Measurements from ENCODE around the gene CLINT1. TPM values are rescaled to one million over a fixed set of nuclear protein-coding genes. Genes with fewer than 3 reads are reported as not detected.

CLINT1 gene
- total and polyA plus RNA-seq, 2 donors from 2014 or later = 34.1 to 173 TPM

DNA sequence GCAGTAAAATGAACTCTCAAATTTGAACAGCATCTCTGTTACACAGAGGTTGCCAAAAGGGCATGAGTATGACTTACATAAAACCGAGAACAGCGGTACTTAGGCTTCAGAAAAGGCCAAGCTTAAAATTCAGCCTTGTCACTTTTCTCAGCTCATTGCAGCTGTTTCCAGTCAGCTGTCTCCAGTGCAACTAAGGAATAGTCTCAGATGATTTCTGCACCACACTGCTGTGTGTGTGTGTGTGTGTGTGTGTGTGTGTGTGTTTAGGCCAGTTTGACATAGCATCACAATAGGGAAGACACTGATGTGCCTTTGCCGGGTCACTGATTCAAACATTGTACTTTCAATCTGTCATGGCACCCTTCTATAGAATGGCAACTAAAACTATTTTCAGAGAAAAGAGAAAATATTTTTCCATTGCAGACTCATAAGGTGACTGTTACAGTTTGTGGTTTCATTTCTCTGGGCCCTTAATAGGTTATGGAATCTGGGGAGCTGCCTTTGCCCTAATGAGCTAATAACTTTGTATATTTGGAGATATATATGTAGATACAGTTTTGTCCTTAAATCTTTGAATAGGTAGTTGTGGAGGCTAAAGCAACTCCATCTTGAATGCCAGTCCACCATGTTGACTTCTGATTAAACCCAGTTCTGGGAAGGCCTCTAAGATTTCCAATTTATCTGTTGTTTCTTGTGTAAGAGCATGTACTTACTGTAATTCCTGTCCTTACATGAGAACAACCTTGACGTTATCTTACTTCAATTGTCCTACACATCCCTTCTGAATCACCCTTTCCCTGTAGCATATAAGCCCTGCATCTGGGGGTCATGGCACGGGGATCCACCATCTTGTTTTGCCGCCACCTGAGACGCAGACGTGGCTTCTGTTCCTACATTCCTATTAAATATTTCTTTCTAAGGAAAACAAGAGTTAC lies 110.9 kb downstream of the CLINT1 start:
- H3K27ac ChIP-seq (ENCODE audit: low read depth in 2 of 2, low read length in 2 of 2) = no peak overlapping the region
- no peaks in the 10 kb centered on the region for H3K9me3 ChIP-seq (ENCODE audit: control insufficient read depth in 2 of 3, insufficient read depth in 1 of 3, low read length in 3 of 3)
- peaks cover 0 to 10% (median 0%) of the 10 kb centered on the region in 3 donors for H3K4me1 ChIP-seq (ENCODE audit: control insufficient read depth in 2 of 3, insufficient read depth in 2 of 3, low read depth in 1 of 3, low read length in 3 of 3)
- peaks cover 0 to 4% (median 2%) of the 10 kb centered on the region in 3 donors for H3K36me3 ChIP-seq (ENCODE audit: control insufficient read depth in 2 of 3, insufficient read depth in 3 of 3, low read length in 3 of 3)
- no peaks in the 10 kb centered on the region for H3K27me3 ChIP-seq (ENCODE audit: control insufficient read depth, insufficient read depth, low read length)
- H3K4me3 ChIP-seq (ENCODE audit: low read length in 3 of 3) = no peak overlapping the region
- TF ChIP-seq, protein P1, sequence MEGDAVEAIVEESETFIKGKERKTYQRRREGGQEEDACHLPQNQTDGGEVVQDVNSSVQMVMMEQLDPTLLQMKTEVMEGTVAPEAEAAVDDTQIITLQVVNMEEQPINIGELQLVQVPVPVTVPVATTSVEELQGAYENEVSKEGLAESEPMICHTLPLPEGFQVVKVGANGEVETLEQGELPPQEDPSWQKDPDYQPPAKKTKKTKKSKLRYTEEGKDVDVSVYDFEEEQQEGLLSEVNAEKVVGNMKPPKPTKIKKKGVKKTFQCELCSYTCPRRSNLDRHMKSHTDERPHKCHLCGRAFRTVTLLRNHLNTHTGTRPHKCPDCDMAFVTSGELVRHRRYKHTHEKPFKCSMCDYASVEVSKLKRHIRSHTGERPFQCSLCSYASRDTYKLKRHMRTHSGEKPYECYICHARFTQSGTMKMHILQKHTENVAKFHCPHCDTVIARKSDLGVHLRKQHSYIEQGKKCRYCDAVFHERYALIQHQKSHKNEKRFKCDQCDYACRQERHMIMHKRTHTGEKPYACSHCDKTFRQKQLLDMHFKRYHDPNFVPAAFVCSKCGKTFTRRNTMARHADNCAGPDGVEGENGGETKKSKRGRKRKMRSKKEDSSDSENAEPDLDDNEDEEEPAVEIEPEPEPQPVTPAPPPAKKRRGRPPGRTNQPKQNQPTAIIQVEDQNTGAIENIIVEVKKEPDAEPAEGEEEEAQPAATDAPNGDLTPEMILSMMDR (IDR thresholded peaks at IDR 0.05; ENCODE audit: borderline replicate concordance, extremely low read depth, insufficient read depth) = no peak
- no peak overlapping the region for H3K9ac ChIP-seq (ENCODE audit: low read length in 3 of 3)
- intact Hi-C loops (cut with DNase I) = no loop called here
- FAIRE-seq (no peak), DNase-seq (peak in 2 of 5 donors; percentile 38 to 59)

DNA sequence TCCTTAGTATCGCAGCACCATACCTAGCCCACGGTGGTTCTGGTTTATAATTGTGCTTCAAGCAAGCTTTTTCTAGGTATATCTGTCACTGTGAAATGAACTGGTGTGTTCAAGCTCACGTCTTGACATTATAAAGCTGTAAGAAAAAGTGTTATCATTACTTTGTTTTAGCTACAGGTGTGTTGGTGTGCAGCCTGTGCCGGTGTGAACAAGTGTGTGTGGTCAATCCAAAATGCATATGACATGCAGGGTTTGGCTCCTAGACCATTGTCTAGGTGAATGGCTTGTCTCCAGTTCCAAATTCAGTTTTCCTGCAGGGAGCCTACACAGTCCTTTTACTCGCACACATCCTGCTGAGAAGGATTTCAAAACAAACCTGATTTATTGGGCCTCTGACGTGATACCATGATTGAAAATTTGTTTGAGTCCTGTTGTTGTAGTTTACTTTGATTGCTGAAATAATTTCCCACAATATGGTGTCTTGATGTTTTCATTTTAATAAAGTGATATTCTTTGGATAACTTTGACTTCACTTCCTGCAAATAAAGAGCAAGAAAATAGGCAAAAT lies 111.7 kb downstream of the CLINT1 start:
- DNase-seq (no peak), FAIRE-seq (no peak)
- TF ChIP-seq, protein P1 (IDR thresholded peaks at IDR 0.05; ENCODE audit: borderline replicate concordance, extremely low read depth, insufficient read depth) = no peak
- H3K27me3 ChIP-seq (ENCODE audit: control insufficient read depth, insufficient read depth, low read length) = no peaks in the 10 kb centered on the region
- H3K27ac ChIP-seq (ENCODE audit: low read depth in 2 of 2, low read length in 2 of 2) = no peak overlapping the region
- H3K9ac ChIP-seq (ENCODE audit: low read length in 3 of 3) = no peak overlapping the region
- intact Hi-C loops (cut with DNase I) = no loop called here
- H3K36me3 ChIP-seq (ENCODE audit: control insufficient read depth in 2 of 3, insufficient read depth in 3 of 3, low read length in 3 of 3) = peaks cover 0 to 2% (median 0%) of the 10 kb centered on the region in 3 donors
- H3K9me3 ChIP-seq (ENCODE audit: control insufficient read depth in 2 of 3, insufficient read depth in 1 of 3, low read length in 3 of 3) = no peaks in the 10 kb centered on the region
- H3K4me3 ChIP-seq (ENCODE audit: low read length in 3 of 3) = no peak overlapping the region
- H3K4me1 ChIP-seq (ENCODE audit: control insufficient read depth in 2 of 3, insufficient read depth in 2 of 3, low read depth in 1 of 3, low read length in 3 of 3) = peaks cover 0 to 10% (median 0%) of the 10 kb centered on the region in 3 donors

DNA sequence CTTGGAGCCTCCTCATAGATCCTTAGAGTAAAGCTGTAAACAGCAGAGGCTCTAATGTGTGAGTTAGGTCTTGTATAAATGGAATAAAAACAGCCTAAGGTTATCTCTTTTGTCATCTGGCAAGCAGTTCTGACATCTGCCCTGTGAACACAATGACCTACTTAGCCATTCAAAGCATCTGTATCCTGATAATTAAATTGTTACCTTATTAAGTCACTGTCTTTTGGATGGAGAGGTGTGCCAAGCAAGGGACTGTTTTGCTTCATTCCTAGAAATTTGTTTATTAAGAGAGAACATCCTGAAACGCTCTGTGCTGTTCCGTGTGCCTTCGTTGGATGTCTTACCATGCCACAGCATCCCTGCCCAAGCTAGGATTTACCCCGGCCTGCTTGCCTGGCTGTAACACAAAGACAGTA lies 113.9 kb downstream of the CLINT1 start:
- no peak overlapping the region for H3K27ac ChIP-seq (ENCODE audit: low read depth in 2 of 2, low read length in 2 of 2)
- no peak overlapping the region for H3K9ac ChIP-seq (ENCODE audit: low read length in 3 of 3)
- H3K4me3 ChIP-seq (ENCODE audit: low read length in 3 of 3) = peak overlapping the region in 2 of 3 donors; percentile 74 to 89
- H3K27me3 ChIP-seq (ENCODE audit: control insufficient read depth, insufficient read depth, low read length) = no peaks in the 10 kb centered on the region
- intact Hi-C loops (cut with DNase I) = no loop called here
- DNase-seq (no peak), FAIRE-seq (no peak)
- H3K4me1 ChIP-seq (ENCODE audit: control insufficient read depth in 2 of 3, insufficient read depth in 2 of 3, low read depth in 1 of 3, low read length in 3 of 3) = peaks cover 0 to 10% (median 0%) of the 10 kb centered on the region in 3 donors
- peaks cover 0 to under 1% (median 0%) of the 10 kb centered on the region in 3 donors for H3K36me3 ChIP-seq (ENCODE audit: control insufficient read depth in 2 of 3, insufficient read depth in 3 of 3, low read length in 3 of 3)
- H3K9me3 ChIP-seq (ENCODE audit: control insufficient read depth in 2 of 3, insufficient read depth in 1 of 3, low read length in 3 of 3) = no peaks in the 10 kb centered on the region
- TF ChIP-seq, protein P1 (IDR thresholded peaks at IDR 0.05; ENCODE audit: borderline replicate concordance, extremely low read depth, insufficient read depth) = no peak

All from kidney (tissue), 14 donors.